HG03439 (cell line): ENCODE measurements around the gene PLA2G4D.

ENCODE experiments used
- ATAC-seq: cut with Tn5 transposase; IDR thresholded peaks from one replicate; pipeline ENCODE4 v1.9.1; 2021; ENCODE audit warnings: mild to moderate bottlenecking, moderate library complexity; ENCODE audit not compliant: unreplicated experiment

The PLA2G4D gene

GRCh38 chr15:42128476-42128875 is 34.1 kb upstream of the PLA2G4D start:
- ATAC-seq: no peak

GRCh38 chr15:42123546-42123945 is 29.2 kb upstream of the PLA2G4D start:
- ATAC-seq: no peak

GRCh38 chr15:42121682-42122081 is 27.3 kb upstream of the PLA2G4D start:
- ATAC-seq: no peak

- ATAC-seq: no peak
These were observed 26.7 kb upstream of the PLA2G4D start for GRCh38 chr15:42121021-42121420.

GRCh38 chr15:42120285-42120684 is 25.9 kb upstream of the PLA2G4D start:
- ATAC-seq: no peak

GRCh38 chr15:42119446-42119760 is 25.0 kb upstream of the PLA2G4D start:
- no peak for ATAC-seq

- ATAC-seq: no peak
These were observed 24.5 kb upstream of the PLA2G4D start for GRCh38 chr15:42118650-42119445.

GRCh38 chr15:42111924-42112323 is 17.6 kb upstream of the PLA2G4D start:
- no peak for ATAC-seq

GRCh38 chr15:42110367-42110766 is 16.0 kb upstream of the PLA2G4D start:
- no peak for ATAC-seq

GRCh38 chr15:42108806-42109205 is 14.4 kb upstream of the PLA2G4D start:
- ATAC-seq: no peak

- no peak for ATAC-seq
These were observed 13.8 kb upstream of the PLA2G4D start for GRCh38 chr15:42108189-42108588.

- ATAC-seq: no peak
These were observed 13.1 kb upstream of the PLA2G4D start for GRCh38 chr15:42107473-42107872.

- no peak for ATAC-seq
These were observed 11.9 kb upstream of the PLA2G4D start for GRCh38 chr15:42106288-42106687.

- ATAC-seq: no peak
These were observed 9.9 kb upstream of the PLA2G4D start for GRCh38 chr15:42104095-42104891.

GRCh38 chr15:42102646-42103235 is 8.4 kb upstream of the PLA2G4D start:
- ATAC-seq: no peak

- no peak for ATAC-seq
These were observed 7.5 kb upstream of the PLA2G4D start for GRCh38 chr15:42101861-42102260.

GRCh38 chr15:42100021-42100800 is 5.8 kb upstream of the PLA2G4D start:
- ATAC-seq: no peak

GRCh38 chr15:42097018-42097417 is 2.7 kb upstream of the PLA2G4D start:
- ATAC-seq: no peak

GRCh38 chr15:42093966-42094365 is 396 bp downstream of the PLA2G4D start:
- no peak for ATAC-seq

- no peak for ATAC-seq
These were observed 1.7 kb downstream of the PLA2G4D start for GRCh38 chr15:42092398-42093318.
